ENCODE measurements around the gene SLC12A8. TPM values are rescaled to one million over a fixed set of nuclear protein-coding genes. Genes with fewer than 3 reads are reported as not detected.

Gene SLC12A8
- total and polyA plus RNA-seq, 9 of the 15 experiments (the other 6 are each of a cell fraction or from before 2014, with no cell fraction given): 0.04 to 0.33 (median 0.09) TPM; not detected in 4

DNA sequence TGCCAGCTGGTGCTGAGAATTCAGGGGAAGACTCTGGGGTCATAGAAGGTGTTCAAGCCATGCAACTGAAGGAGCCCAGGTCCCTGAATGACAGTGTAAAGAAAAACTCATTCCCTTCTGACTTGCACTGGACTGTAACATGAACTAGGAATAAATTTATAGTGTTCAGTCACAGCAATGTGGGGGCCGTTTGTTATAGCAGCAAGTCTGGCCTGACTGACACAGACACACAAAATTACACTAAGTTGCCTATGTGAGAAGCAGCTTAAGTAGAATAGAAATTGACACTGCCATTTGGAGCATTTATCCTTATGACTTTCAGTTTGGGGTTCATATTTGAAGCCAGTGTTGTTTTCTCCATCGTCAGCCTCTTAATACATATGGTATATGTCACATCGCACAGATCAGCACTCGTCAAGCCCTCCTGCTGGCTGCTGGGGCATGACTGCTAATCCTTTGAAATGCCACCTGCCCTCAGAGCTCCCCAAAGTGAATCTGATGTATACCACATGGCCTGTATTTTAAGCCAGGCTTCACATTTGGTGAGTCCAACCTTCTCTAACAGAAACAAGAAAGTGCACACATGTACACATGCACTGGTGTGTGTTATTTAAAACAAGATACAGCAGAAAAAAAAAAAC lies 139.7 kb downstream of the SLC12A8 start:
- ChIA-PET CTCF (ENCODE audit: low intra/inter-chr PET ratio) (no interaction called here), POLR2A (no interaction called here)
- Histone ChIP-seq H3K9ac (ENCODE audit: insufficient read depth in 1 of 2, low read depth in 2 of 2, low read length in 2 of 2) (no peak overlapping the region), H4K20me1 (replicated peaks; ENCODE audit: control insufficient read depth, insufficient read depth, low read length) (no peaks in the 10 kb centered on the region), H3K27ac (ENCODE audit: extremely low read depth, low read depth, low read length) (no peak overlapping the region), H3K79me2 (ENCODE audit: control insufficient read depth, insufficient read depth, low read length) (no peaks in the 10 kb centered on the region), H3K9me3 (replicated peaks; ENCODE audit: control insufficient read depth, insufficient read depth, low read depth, low read length) (no peaks in the 10 kb centered on the region), H3K4me3 (no peak overlapping the region), H2AFZ (ENCODE audit: low read depth, low read length) (no peak overlapping the region), H3K36me3 (ENCODE audit: control insufficient read depth, insufficient read depth, low read length) (no peaks in the 10 kb centered on the region), H3K4me1 (replicated peaks in 1 of 2; ENCODE audit: control insufficient read depth in 2 of 2, insufficient read depth in 2 of 2, low read length in 2 of 2) (no peaks in the 10 kb centered on the region), H3K27me3 (ENCODE audit: control insufficient read depth in 2 of 2, insufficient read depth in 2 of 2, low read length in 2 of 2) (peaks cover 0 to 10% of the 10 kb centered on the region in 2 experiments; a peak in 2 of 5 replicates), H3K9me1 (ENCODE audit: control insufficient read depth, insufficient read depth, low read length) (no peaks in the 10 kb centered on the region), H3K4me2 (ENCODE audit: insufficient read depth, low read length) (no peak overlapping the region)
- no TSS peak for BruUV-seq (replicated peaks)
- 0% methylated on average over 4 of the region's 4 CpGs for WGBS (ENCODE audit: insufficient coverage, low coverage, missing lambda C conversion rate)
- intact Hi-C loops (cut with micrococcal nuclease): no loop called here
- TF ChIP-seq, protein P1, sequence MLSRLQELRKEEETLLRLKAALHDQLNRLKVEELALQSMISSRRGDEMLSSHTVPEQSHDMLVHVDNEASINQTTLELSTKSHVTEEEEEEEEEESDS (CRISPR knock-in tag; IDR thresholded peaks at IDR 0.05): no peak
- FAIRE-seq (no peak), DNase-seq (ENCODE audit: extremely low read depth in 1 of 4, low spot score in 3 of 4) (no peak), ATAC-seq (no peak)
- in situ Hi-C loops (cut with MboI): no loop called here

DNA sequence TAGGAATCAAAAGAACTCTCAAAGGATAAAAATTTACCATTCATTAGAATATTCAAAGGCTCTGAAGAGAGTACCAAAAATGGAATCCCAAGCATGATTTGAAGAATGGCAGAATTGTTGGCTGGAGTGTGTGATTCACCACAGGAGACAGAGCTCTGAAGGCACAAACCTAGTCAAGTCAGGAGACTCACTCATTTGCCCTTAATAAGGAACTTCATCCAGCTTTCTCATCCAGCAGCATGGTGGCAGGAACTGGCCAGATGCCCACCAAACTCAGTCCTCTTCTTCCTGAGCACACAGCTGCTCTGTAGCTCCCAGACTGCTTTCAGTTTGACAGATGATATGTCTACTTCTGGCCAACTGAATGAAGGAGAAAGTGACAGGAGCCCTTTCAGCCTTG lies 140.2 kb downstream of the SLC12A8 start:
- Histone ChIP-seq H3K9me1 (ENCODE audit: control insufficient read depth, insufficient read depth, low read length) (no peaks in the 10 kb centered on the region), H3K27me3 (ENCODE audit: control insufficient read depth in 2 of 2, insufficient read depth in 2 of 2, low read length in 2 of 2) (peaks cover 0 to 10% of the 10 kb centered on the region in 2 experiments; a peak in 2 of 5 replicates), H2AFZ (ENCODE audit: low read depth, low read length) (no peak overlapping the region), H3K4me1 (replicated peaks in 1 of 2; ENCODE audit: control insufficient read depth in 2 of 2, insufficient read depth in 2 of 2, low read length in 2 of 2) (no peaks in the 10 kb centered on the region), H3K79me2 (ENCODE audit: control insufficient read depth, insufficient read depth, low read length) (no peaks in the 10 kb centered on the region), H3K4me3 (no peak overlapping the region), H3K27ac (ENCODE audit: extremely low read depth, low read depth, low read length) (no peak overlapping the region), H3K9me3 (replicated peaks; ENCODE audit: control insufficient read depth, insufficient read depth, low read depth, low read length) (no peaks in the 10 kb centered on the region), H4K20me1 (replicated peaks; ENCODE audit: control insufficient read depth, insufficient read depth, low read length) (no peaks in the 10 kb centered on the region; the same call in 1 of the 2 replicates), H3K4me2 (ENCODE audit: insufficient read depth, low read length) (no peak overlapping the region), H3K36me3 (ENCODE audit: control insufficient read depth, insufficient read depth, low read length) (no peaks in the 10 kb centered on the region), H3K9ac (ENCODE audit: insufficient read depth in 1 of 2, low read depth in 2 of 2, low read length in 2 of 2) (no peak overlapping the region)
- in situ Hi-C loops (cut with MboI): no loop called here
- POLR2A ChIA-PET: no interaction called here
- ATAC-seq (no peak), DNase-seq (ENCODE audit: extremely low read depth in 1 of 4, low spot score in 3 of 4) (no peak), FAIRE-seq (no peak)
- CTCF ChIA-PET (ENCODE audit: low intra/inter-chr PET ratio): no interaction called here
- no TSS peak for BruUV-seq (replicated peaks)
- intact Hi-C loops (cut with micrococcal nuclease): no loop called here
- no peak for TF ChIP-seq HDAC1 (IDR thresholded peaks at IDR 0.05)
- TF ChIP-seq NEUROD1 (IDR thresholded peaks at IDR 0.05; ENCODE audit: borderline replicate concordance, low read depth, low read length, partially characterized antibody): no peak
- TF ChIP-seq ZNF134 (CRISPR knock-in tag; conservative IDR thresholded peaks at IDR 0.05): no peak
- no peak for TF ChIP-seq MED1 (CRISPR knock-in tag; IDR thresholded peaks at IDR 0.05; ENCODE audit: borderline replicate concordance)
- TF ChIP-seq ZNF232 (CRISPR knock-in tag; IDR thresholded peaks at IDR 0.05): no peak
- TF ChIP-seq, protein P2, sequence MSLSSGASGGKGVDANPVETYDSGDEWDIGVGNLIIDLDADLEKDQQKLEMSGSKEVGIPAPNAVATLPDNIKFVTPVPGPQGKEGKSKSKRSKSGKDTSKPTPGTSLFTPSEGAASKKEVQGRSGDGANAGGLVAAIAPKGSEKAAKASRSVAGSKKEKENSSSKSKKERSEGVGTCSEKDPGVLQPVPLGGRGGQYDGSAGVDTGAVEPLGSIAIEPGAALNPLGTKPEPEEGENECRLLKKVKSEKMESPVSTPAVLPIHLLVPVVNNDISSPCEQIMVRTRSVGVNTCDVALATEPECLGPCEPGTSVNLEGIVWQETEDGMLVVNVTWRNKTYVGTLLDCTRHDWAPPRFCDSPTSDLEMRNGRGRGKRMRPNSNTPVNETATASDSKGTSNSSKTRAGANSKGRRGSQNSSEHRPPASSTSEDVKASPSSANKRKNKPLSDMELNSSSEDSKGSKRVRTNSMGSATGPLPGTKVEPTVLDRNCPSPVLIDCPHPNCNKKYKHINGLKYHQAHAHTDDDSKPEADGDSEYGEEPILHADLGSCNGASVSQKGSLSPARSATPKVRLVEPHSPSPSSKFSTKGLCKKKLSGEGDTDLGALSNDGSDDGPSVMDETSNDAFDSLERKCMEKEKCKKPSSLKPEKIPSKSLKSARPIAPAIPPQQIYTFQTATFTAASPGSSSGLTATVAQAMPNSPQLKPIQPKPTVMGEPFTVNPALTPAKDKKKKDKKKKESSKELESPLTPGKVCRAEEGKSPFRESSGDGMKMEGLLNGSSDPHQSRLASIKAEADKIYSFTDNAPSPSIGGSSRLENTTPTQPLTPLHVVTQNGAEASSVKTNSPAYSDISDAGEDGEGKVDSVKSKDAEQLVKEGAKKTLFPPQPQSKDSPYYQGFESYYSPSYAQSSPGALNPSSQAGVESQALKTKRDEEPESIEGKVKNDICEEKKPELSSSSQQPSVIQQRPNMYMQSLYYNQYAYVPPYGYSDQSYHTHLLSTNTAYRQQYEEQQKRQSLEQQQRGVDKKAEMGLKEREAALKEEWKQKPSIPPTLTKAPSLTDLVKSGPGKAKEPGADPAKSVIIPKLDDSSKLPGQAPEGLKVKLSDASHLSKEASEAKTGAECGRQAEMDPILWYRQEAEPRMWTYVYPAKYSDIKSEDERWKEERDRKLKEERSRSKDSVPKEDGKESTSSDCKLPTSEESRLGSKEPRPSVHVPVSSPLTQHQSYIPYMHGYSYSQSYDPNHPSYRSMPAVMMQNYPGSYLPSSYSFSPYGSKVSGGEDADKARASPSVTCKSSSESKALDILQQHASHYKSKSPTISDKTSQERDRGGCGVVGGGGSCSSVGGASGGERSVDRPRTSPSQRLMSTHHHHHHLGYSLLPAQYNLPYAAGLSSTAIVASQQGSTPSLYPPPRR (CRISPR knock-in tag; IDR thresholded peaks at IDR 0.05; ENCODE audit: borderline replicate concordance): no peak
- TF ChIP-seq ZNF143 (CRISPR knock-in tag; IDR thresholded peaks at IDR 0.05): no peak
- TF ChIP-seq BMI1 (IDR thresholded peaks at IDR 0.05; ENCODE audit: low read length): no peak
- no peak for TF ChIP-seq PTTG1 (tag; IDR thresholded peaks at IDR 0.05; ENCODE audit: low read depth)
- no peak for TF ChIP-seq XRCC5 (IDR thresholded peaks at IDR 0.05; ENCODE audit: low read depth, low read length)
- no peak for TF ChIP-seq PYGO2 (tag; IDR thresholded peaks at IDR 0.05)
